Non-pigmented ciliary epithelial cell (primary cell): ENCODE results near the gene BMPR2.
"Not testable (repeated sequence)": the region's sequence is repeated elsewhere in the genome, so short reads cannot be mapped to it uniquely, and the experiment has no call there.

Experiments
- DNase-seq: peaks from one replicate; pipeline ENCODE4 v3.0.0-alpha.2; 2010; ENCODE audit warnings: low read depth

Gene BMPR2

DNA sequence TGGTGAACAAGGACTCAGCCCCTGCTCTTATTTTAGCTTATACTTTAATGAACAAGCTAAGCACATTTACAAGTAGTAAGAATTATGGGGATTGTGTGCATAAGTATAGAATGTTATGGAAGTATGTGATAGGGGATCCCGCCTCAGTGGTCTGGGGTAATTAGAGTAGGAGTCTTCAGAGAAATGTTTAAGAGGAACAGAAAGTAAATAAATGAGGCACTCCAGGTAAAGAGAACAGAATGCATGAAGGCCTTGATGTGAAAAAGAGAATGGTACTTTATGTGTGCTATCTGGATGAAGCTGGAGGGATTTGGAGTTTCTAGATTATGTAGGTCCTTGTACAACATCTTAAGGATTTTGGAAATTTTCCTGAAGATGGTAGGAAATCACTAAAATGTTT lies 76.6 kb downstream of the BMPR2 start:
- DNase-seq = no peak

DNA sequence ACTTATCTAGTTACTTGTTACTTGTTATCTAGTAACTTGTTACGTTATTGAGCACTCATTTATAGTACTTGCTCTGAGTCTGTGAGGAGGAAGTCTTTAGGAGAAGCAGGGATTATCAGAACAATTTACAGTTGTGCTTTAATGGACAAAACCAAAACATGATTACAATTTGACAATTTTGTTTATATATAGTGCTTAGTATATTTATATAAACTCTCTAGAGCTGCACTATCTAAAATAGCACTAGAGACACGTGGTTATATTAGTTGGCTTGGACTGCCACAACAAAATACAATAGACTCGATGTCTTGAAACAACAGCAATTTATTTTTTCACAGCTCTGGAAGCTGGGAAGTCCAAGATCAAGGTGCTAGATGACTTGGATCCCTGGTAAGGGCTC lies 78.4 kb downstream of the BMPR2 start:
- no peak for DNase-seq

DNA sequence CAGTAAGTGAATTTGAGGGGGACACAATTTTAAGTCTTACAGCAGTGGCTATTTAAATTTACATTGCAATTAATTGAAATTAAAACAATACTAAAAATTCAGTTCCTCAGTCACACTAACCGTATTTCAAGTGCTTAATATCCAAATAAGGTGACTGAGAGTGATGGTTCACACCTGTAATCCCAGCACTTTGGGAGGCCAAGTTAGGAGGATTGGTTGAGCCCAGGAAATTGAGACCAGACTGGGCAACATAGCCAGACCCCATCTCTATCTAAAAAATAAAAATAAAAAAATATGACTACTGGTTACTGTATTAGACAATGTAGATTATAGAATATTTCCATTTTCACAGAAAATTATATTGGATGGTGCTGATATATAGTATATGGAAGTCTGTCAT lies 79.0 kb downstream of the BMPR2 start:
- DNase-seq = no peak

DNA sequence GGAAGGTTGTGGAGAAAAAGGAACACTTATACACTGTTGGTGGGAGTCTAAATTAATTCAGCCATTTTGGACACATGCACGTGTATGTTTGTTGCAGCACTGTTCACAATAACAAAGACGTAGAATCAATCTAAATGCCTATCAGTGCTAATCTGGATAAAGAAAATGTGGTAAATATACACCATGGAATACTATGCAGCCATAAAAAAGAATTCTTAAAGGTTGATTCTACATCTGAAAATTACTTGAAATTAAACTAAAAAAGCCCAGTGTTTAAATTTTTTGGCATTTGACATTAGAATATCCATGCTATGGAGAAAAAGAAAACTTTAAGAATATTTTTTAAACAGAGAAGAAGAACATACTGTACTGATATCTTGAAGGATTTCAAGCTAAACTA lies 84.0 kb downstream of the BMPR2 start:
- DNase-seq = no peak

DNA sequence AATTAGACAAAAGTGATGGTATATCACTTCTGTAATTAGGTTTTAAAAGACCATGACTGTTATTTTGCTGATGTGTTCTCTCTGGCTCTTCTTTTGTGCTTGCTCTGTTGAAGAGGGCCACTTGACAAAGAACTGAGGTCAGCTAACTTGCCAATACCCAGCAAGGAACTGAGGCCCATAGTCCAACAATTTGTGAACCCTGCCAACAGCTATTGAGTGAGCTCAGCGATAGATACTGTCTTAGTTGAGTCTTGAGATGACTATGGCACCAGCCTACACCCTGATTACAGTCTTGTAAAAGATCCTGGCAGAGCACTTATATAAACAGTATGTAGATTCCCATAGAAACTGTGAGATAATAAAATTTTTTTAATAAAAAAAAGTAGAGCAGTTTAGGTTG lies 103.0 kb downstream of the BMPR2 start:
- DNase-seq = no peak

DNA sequence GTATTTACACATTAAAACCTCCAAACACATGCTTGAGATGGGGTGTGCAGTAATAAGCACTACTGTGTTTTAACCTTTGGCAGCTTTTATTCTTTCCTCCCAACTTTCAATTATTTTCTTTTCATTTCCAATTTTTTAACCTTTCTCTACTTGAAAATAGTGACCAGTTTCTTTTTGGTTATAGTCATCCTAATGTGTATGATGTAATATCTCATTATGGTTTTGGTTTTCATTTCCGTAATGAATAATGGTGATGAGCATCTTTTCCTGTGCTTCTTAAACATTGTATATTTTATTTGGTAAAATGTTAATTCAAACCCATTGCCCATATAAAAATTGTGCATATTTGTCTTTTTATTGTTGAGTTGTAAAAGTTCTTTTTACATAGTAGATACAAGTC lies 103.5 kb downstream of the BMPR2 start:
- no peak for DNase-seq

DNA sequence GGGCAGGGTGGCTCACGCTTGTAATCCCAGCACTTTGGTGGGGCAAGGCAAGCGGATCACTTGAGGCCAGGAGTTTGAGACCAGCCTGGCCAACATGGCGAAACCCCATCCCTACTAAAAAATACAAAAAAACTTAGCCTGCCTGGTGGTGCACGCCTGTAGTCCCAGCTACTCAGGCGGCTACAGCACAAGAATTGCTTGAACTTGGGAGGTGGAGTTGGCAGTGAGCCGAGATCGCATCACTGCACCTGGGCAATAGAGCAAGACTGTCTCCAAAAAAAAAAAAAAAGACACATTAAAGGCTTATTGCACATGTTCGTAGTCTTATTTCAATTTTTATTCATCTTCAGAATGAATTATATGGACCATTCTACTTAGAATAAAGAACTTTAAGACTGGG lies 110.2 kb downstream of the BMPR2 start:
- DNase-seq = no peak

DNA sequence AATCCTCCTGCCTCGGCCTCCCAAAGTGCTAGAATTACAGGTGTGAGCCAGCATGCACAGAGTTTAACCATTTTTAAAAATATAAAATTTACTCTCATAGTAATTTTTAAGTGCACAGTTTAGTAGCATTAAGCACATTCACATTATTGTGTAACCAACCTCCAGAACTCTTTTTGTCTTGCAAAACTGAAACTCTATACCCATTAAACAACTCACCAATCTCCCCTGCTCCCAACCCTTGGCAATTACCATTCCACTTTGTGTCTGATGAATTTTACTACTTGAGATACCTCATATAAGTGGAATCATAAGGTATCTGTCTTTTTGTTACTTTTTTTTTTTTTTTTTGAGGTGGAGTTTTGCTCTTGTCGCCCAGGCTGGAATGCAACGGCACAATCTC lies 112.5 kb downstream of the BMPR2 start:
- DNase-seq = no peak

DNA sequence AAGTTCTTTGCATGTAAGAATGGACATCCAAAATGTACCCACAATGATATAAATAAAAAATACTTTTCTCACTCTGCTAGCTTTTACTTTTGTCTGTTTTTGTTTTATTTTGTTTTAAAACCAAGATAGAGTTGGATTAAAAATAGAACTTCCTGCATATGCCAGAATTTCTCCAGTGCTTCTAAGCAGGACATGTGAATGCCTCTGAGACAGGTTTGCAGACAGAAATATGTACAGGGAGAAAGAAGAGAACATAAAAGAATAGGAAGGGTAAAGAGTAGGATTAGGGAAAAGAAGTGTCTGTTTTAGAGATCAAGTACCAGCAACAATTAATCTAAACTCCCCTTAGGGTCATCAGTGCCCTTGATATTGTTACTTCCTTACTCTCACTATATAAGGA lies 114.4 kb downstream of the BMPR2 start:
- DNase-seq = no peak

DNA sequence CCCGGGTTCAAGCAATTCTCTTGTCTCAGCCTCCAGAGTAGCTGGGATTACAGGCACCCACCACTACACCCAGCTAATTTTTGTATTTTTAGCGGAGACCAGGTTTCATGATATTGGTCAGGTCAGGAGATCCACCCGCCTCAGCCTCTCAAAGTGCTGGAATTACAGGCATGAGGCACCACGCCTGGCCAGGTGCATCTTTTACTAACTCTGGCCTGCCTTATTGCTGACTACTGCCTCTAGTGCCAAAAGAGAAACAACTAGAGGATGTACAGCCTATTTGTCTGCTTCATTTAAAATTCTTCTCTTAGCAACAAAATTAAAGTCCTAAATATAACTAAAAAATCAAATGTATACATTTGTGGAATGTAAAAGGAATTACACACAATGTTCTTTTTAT lies 115.4 kb downstream of the BMPR2 start:
- DNase-seq = no peak

DNA sequence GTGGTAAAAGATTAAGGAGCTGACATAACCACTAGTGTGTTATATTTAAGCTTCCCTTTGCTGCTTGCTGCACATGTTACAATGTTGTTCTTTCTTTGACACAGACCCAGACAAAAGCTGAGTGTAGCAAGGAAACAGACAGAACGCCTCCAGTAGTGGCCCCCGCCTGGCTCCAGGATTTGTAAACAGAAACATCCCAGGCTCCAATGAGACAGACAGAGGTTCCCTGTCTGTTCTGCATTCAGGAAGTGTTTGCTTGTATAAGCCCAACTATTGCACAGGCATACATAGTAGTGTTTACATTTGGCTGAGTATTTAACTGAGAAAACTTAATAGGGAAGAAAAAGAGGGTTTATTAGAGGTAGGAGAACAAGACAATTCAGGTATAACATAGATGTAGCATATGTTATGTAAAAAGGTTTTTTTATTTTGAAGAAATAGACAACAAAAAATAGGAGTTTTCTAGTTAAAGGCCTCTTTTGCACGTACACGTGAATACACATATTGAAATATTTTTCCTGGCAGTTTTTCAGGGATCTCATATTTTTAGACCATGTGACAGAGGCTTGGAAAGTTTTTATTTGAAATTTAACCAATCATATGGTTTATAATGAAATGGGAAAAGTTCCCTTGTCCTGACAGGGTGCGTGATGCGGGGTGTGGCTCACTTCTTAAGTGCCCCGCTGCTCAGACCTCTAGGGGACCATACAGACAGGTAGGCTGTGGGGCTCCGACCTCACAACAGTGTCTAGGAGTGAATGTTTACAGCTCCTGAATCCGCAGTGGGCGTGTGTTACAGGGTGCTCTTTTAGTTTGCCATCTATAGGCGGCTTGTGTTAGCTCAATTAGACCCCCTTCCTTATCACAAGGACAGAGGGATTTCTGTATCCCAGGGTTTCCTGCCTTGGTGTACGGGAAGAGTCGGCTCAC lies 118.4 kb downstream of the BMPR2 start:
- DNase-seq = peak; percentile 62

DNA sequence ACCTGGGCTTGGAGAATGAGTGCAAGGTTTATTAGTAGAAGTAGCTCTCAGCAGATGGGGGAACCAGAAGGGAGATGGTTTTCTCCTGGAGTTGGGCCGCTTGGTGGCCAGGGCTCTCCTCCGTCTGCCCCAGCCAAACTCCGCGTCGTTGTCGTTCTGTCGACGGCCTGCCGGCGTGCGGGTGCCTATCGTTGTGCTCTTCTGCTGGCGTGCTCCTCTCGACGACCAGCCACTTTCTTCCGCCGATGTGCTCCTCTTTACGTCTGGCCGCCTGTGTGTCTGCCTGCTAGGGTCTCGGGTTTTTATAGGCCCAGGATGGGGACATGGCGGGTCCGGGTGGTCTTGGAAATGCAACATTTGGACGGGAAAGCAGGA lies 119.1 kb downstream of the BMPR2 start:
- no peak for DNase-seq

DNA sequence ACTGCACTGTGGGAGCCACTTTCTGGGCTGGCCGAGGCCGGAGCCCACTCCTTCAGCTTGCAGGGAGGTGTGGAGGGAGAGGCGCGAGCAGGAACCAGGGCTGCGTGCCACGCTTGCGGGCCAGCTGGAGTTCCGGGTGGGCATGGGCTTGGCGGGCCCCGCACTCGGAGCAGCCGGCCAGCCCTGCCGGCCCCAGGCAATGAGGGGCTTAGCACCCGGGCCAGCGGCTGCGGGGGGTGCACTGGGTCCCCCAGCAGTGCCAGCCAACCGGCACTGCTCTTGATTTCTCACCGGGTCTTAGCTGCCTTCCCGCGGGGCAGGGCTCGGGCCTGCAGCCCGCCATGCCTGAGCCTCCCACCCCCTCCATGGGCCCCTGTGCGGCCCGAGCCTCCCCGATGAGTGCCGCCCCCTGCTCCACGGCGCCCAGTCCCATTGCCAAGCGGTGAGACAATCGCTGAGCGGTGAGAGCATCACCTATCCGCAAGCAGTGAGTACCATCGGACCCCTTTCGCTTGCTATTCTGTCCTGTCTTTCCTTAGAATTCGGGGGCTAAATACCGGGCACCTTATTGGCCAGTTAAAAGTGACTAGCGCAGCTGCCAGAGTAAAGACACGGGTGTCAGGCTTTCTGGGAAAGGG lies 120.8 kb downstream of the BMPR2 start:
- not testable (repeated sequence) for DNase-seq

DNA sequence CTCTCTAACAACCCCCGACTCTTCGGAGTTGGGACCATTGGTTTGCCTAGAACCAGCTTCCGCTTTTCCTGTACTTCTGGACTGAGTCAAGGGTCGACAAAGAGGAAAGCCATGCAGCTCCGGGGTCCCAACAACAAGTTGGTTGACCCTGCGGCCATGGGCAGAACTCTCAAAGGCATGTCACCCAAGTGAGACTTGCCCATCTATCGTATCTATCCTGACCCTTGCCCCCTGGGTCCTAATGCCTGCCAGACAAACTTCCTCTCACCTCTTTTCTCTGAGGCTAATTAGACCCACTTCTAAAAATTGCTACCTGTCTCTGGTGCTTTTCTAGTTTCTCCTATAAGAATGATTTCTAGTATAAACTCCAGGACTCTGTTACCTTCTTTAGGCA lies 121.3 kb downstream of the BMPR2 start:
- DNase-seq = not testable (repeated sequence)

DNA sequence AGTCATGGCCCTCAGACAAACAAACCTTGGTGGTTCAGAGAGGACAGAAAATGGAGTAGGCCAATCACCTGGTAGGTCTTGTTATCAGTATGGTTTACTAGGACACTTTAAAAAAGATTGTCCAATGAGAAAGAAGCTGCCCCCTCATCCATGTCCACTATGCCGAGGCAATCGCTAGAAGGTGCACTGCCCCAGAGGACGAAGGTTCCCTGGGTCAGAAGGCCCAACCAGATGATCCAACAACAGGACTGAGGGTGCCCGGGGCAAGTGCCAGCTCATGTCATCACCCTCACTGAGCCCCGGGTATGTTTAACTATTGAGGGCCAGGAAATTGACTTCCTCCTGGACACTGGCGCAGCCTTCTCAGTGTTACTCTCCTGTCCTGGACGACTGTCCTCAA lies 123.7 kb downstream of the BMPR2 start:
- not testable (repeated sequence) for DNase-seq

DNA sequence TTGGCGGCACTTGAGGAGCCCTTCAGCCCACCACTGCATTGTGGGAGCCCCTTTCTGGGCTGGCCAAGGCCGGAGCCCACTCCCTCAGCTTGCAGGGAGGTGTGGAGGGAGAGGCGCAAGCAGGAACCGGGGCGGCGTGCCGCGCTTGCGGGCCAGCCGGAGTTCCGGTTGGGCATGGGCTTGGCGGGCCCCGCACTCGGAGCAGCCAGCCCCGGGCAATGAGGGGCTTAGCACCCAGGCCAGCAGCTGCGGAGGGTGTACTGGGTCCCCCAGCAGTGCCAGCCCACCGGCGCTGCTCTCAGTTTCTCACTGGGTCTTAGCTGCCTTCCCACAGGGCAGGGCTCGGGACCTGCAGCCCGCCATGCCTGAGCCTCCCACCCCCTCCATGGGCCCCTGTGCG lies 127.1 kb downstream of the BMPR2 start:
- DNase-seq = not testable (repeated sequence)

DNA sequence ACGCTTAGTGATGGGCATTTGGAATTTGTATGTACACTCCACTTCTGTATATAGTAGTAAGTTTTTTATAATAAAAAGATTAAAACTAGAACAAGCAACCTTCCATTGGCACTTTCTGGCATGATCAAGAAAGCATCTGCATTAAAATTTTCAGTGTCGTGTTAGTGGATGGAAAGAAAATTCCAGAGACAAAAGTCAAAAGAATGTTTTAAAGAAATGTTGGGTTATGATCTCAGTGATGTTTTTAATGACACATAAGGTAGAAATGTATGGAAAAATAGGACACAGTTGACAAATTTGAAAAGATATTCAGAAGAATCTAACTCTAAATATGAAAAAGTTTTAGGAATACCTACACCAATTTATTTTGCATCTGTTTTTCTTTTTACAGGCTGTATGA lies 132.6 kb downstream of the BMPR2 start:
- DNase-seq = no peak

DNA sequence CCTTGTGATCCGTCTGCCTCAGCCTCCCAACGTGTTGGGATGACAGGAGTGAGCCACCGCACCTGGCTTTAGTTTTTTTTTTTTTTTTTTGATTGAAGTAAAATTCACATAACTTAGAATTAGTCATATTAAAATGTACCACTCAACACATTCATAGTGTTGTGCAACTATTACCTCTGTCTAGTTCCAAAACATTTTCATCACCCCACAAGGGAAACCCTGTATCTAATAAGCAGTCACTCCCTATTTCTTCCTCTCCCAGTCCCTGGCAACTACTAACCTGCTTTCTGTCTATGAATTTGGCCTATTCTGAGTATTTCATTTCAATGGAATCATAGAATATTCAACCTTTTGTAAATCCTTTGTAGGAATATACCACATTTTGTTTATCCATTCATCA lies 134.8 kb downstream of the BMPR2 start:
- DNase-seq = no peak

DNA sequence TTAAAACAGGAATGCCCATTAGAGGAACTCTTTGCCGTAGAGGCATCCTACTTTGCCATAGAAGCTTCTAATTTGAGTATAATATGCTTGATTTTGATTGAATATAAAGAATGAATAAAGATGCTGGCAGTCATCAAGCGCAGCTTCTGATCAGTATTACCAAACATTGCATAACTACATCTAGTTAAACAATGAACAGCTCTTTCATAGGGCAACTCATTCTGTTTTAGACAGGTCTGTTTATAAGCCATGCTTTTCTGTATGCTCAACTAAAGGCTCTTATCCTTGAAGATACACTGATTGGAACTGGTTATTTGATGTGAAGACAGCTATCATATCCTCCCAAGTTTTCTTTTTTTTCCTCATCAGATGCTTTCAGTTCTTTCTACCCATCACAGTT lies 136.0 kb downstream of the BMPR2 start:
- DNase-seq = no peak

DNA sequence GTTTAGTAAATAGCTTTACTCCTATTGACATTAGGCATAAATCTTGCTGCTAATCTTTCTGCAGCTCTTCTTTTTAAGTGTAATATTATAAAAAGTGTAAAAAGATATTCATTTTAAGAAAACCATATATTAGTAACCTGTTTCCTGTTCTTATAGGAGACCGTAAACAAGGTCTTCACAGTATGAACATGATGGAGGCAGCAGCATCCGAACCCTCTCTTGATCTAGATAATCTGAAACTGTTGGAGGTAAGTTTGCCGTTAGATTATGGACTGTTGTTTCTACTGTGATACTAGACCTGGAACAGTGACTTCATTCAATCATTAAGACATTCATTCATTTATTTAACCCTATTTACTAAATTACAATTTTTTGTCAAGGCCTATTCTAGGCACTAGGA lies 138.6 kb downstream of the BMPR2 start:
- no peak for DNase-seq

DNA sequence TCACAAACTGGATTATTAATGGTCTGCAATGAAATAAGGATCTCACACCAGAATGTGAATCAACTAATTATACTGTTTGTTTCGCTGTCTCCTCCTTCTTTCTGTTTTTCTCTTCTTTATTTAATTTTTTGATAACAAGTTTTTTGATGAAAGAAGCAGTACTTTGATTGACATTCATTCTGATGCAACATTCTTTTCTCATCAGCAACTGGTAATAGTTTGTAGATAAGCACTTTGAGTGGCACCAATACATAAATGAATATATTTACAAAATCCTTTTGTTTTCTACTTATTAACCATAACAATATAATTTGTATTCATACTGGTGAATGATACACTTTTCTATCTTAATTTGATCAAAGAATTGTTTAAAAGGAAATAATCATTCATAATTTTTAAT lies 143.3 kb downstream of the BMPR2 start:
- no peak for DNase-seq

DNA sequence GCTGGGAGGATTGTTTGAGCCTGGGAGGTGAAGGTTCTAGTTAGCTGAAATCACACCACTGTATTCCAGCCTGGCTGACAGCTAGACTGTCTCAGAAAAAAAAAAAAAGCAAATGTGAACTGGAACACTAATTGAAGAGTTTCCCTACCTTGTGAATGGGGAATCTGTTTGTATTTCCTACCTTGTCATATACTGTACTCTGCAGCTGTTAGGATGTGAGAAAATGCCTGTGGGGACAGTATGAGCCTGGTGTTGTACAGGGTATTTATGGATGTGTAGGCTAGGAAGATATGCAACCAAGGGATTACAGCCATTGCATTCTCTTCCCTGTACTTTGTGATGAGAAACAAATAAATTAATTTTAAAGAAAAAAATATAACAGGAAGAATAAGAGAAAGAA lies 145.3 kb downstream of the BMPR2 start:
- no peak for DNase-seq

DNA sequence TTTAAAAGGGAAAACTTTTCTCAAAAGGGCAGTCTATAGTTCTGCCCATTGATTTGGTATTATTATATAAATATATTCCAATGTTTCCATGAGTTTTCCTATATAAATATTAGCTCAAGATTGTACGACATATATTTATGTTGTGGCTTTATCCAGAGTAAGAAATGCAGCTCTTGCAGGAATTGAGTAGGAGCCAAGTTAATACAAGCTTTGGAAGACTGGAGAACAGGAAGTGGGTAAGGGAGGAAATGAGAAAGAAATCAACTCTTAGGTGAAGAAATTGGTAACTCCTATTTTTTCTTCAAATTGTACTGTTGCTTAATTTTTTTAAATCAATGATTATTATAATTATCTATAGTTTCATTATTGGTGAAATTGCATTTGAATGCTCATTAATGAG lies 153.3 kb downstream of the BMPR2 start:
- no peak for DNase-seq

DNA sequence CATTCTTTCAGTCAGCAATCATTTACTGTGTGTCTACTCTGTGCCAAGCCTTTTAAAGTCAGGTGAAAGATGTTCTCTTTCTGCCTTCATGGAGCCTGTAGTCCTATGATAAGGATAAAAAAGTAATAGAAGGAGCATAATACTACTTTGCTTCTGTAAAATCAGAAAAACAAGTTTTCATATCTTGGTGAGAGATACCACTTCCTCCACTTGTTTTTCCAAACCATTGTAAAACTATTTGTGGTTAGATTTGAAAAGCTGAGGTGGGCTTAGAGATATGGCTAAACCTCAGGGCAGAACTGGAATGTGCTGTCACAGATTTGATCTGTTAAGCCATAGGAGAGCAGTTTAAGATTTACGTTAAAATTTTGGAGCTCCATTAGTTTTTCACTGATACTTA lies 153.9 kb downstream of the BMPR2 start:
- DNase-seq = no peak
